Osteoblast (primary cell): Measurements from ENCODE around the gene ARID4B. TPM values are rescaled to one million over a fixed set of nuclear protein-coding genes. Genes with fewer than 3 reads are reported as not detected.
A peak's percentile ranks its signal among the peaks of the same experiment; 100 is the strongest.

ENCODE experiments used
- DNase-seq: peaks from one replicate; pipeline ENCODE4 v3.0.0; 2011; ENCODE audit warnings: low spot score, mixed read lengths; ENCODE audit not compliant: insufficient read length; ENCODE audit errors: missing footprints
- H2AFZ ChIP-seq: 2 replicates; pipeline ENCODE4 v1.6.0; 2011; ENCODE audit warnings: mild to moderate bottlenecking, low read length
- H3K27ac ChIP-seq: 2 replicates; pipeline ENCODE4 v1.5.1; 2011; ENCODE audit warnings: mild to moderate bottlenecking, low read depth, low read length, moderate library complexity
- H3K27me3 ChIP-seq: 2 replicates; pipeline ENCODE4 v1.6.0; 2012; ENCODE audit warnings: mild to moderate bottlenecking, control low read depth, inconsistent platforms, low read length, moderate library complexity; ENCODE audit not compliant: insufficient read depth
- H3K36me3 ChIP-seq: 2 replicates; pipeline ENCODE4 v1.5.1; 2011; ENCODE audit warnings: mild to moderate bottlenecking, low read length, control low read depth, moderate library complexity; ENCODE audit not compliant: insufficient read depth
- H3K4me1 ChIP-seq: 2 replicates; pipeline ENCODE4 v1.5.1; 2011; ENCODE audit warnings: mild to moderate bottlenecking, low read length, control low read depth, moderate library complexity; ENCODE audit not compliant: insufficient read depth
- H3K4me2 ChIP-seq: 2 replicates; pipeline ENCODE4 v1.6.0; 2011; ENCODE audit warnings: mild to moderate bottlenecking, low read length; ENCODE audit not compliant: insufficient read depth
- H3K4me3 ChIP-seq: fragments of 200-600 bp; sonication (generic); 3 replicates; pipeline ENCODE4 v1.5.1; 2012; ENCODE audit warnings: mild to moderate bottlenecking, low read length, inconsistent platforms; ENCODE audit not compliant: insufficient read depth
- H3K79me2 ChIP-seq: 2 replicates; pipeline ENCODE4 v1.6.0; 2012; ENCODE audit warnings: mild to moderate bottlenecking, low read length, control low read depth, inconsistent platforms; ENCODE audit not compliant: insufficient read depth
- H3K9me3 ChIP-seq: 2 replicates; pipeline ENCODE4 v1.5.1; 2011; ENCODE audit warnings: low read depth, low read length, control low read depth
- H4K20me1 ChIP-seq: 2 replicates; pipeline ENCODE4 v1.6.0; 2012; ENCODE audit warnings: mild to moderate bottlenecking, low read length, control low read depth; ENCODE audit not compliant: insufficient read depth
- CTCF ChIP-seq: IDR thresholded peaks from 2 replicates; pipeline ENCODE4 v1.5.1; 2011; ENCODE audit warnings: mild to moderate bottlenecking, low read depth, low read length, moderate library complexity; ENCODE audit errors: extremely low read depth
- total RNA-seq: library from RNA; depleted of rRNA; stranded (reverse); fragments of >200 nt; gene quantifications from 2 replicates; pipeline ENCODE4 v1.2.3, GENCODE V29; 2012

Gene ARID4B
- total RNA-seq, 1 donor, result 33.7 TPM

GRCh38 chr1:235156740-235157139 lies 171.2 kb downstream of the ARID4B start:
- Histone ChIP-seq H3K27ac (no peak overlapping the region), H3K36me3 (peaks cover 59% of the 10 kb centered on the region), H3K79me2 (peaks cover 48% of the 10 kb centered on the region)

GRCh38 chr1:235156265-235156664 lies 171.7 kb downstream of the ARID4B start:
- TF ChIP-seq CTCF, result no peak
- H3K9me3 ChIP-seq, result no peaks in the 10 kb centered on the region
- H3K79me2 ChIP-seq, result peaks cover 48% of the 10 kb centered on the region
- no peaks in the 10 kb centered on the region for H4K20me1 ChIP-seq
- peaks cover 8% of the 10 kb centered on the region for H3K4me1 ChIP-seq
- DNase-seq, result peak; percentile 45
- peaks cover 63% of the 10 kb centered on the region for H3K36me3 ChIP-seq
- H3K27ac ChIP-seq, result no peak overlapping the region
- no peak overlapping the region for H3K4me3 ChIP-seq
- H2AFZ ChIP-seq, result no peak overlapping the region
- no peaks in the 10 kb centered on the region for H3K27me3 ChIP-seq
- H3K4me2 ChIP-seq, result no peak overlapping the region

More at GRCh38 chr1:235156740-235157139, 171.2 kb downstream of the ARID4B start:
- no peak for DNase-seq
- Histone ChIP-seq H3K9me3 (no peaks in the 10 kb centered on the region), H2AFZ (no peak overlapping the region), H3K4me2 (no peak overlapping the region), H3K27me3 (no peaks in the 10 kb centered on the region), H3K4me3 (no peak overlapping the region), H4K20me1 (no peaks in the 10 kb centered on the region), H3K4me1 (peaks cover 8% of the 10 kb centered on the region)
- TF ChIP-seq CTCF, result no peak

GRCh38 chr1:235152235-235152634 lies 175.7 kb downstream of the ARID4B start:
- H3K79me2 ChIP-seq, result peaks cover 22% of the 10 kb centered on the region
- DNase-seq, result no peak
- no peak overlapping the region for H3K4me3 ChIP-seq
- no peaks in the 10 kb centered on the region for H3K27me3 ChIP-seq
- H3K27ac ChIP-seq, result no peak overlapping the region
- no peak overlapping the region for H2AFZ ChIP-seq
- TF ChIP-seq CTCF, result no peak
- peaks cover 79% of the 10 kb centered on the region for H3K36me3 ChIP-seq
- no peaks in the 10 kb centered on the region for H3K9me3 ChIP-seq
- no peaks in the 10 kb centered on the region for H4K20me1 ChIP-seq
- H3K4me1 ChIP-seq, result no peaks in the 10 kb centered on the region
- H3K4me2 ChIP-seq, result no peak overlapping the region

GRCh38 chr1:235151033-235151432 lies 176.9 kb downstream of the ARID4B start:
- Histone ChIP-seq H3K27me3 (no peaks in the 10 kb centered on the region), H4K20me1 (no peaks in the 10 kb centered on the region), H3K36me3 (peaks cover 75% of the 10 kb centered on the region), H2AFZ (no peak overlapping the region), H3K9me3 (no peaks in the 10 kb centered on the region), H3K79me2 (peaks cover 13% of the 10 kb centered on the region), H3K4me1 (no peaks in the 10 kb centered on the region), H3K4me2 (no peak overlapping the region), H3K4me3 (no peak overlapping the region), H3K27ac (no peak overlapping the region)
- no peak for DNase-seq
- TF ChIP-seq CTCF, result no peak
